GM19438 (cell line): ENCODE results near the gene REXO1.

Experiments
- ATAC-seq: cut with Tn5 transposase; IDR thresholded peaks from one replicate; pipeline ENCODE4 v1.9.1; 2021; ENCODE audit warnings: low read depth; ENCODE audit not compliant: unreplicated experiment

REXO1 gene

DNA sequence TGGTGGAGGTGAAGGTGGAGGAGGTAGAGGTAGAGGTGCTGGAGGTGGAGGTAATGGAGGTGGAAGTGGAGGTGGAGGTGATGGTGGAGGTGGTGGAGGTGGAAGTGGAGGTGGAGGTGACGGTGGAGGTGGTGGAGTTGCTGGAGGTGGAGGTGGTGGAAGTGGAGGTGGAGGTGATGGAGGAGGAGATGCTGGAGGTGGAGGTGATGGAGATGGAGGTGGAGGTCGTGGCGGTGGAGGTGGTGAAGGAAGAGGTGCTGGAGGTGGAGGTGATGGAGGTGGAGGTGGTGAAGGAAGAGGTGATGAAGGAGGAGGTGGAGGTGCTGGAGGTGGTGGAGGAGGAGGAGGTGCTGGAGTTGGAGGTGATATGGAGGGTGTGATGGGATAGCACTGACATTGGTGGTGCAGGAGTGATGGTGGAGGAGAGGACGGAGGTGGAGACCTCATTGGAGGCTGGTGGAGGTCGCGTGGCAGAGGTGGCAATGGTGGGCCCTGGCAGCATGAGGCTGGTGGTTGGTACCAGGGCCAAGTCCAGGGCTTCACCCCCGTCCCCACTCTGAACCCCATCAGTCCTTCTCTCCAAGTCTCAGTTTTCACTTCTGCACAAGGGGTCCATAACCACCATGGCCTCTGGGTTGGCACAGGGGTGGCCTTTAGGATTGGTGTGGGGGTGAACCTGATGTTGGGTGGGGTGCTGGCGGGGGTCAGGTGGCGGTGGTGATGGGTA lies 79.2 kb downstream of the REXO1 start:
- ATAC-seq: no peak

DNA sequence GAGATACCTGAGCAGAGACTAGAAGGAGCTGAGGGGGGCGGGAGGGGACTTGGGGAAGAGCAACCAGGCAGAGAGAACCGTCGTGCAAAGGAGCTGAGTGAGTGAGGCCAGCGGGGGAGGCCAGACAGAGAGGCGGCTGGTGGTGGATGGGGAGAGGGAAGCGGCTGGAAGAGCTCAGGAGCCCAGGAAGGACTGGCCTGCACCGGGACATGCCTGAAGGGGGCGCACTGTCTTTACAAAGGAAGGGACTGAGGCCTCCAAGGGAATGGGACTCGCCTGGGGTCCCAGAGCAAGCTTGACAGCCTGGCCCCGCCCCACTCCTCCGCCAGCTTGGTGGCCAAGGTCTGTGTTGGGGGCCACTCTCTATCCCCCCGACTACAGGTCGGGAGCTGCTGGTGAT lies 80.0 kb downstream of the REXO1 start:
- ATAC-seq: no peak

DNA sequence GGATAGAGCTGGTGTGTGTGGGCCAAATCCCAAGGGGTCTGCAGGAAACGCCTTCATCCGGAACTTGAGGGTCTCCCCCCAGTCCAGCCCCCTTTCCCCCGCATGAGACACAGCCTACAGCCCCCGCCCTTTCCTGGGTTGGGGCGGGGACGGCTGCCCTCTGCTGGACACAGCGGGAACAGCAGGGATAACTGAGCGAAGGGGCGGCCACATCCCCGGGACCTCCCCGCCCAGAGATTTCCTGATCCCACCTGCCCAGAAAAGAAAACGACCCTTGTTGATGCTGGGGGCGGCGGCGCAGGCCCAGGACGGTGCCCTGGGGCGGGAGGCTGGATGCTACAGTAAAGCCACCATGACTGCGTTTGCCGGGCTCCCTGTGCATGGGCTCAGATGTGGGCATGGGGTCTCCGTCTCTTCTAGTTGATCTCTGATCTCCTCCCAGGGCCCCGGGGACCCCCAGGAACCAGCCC lies 80.8 kb downstream of the REXO1 start:
- ATAC-seq: no peak

DNA sequence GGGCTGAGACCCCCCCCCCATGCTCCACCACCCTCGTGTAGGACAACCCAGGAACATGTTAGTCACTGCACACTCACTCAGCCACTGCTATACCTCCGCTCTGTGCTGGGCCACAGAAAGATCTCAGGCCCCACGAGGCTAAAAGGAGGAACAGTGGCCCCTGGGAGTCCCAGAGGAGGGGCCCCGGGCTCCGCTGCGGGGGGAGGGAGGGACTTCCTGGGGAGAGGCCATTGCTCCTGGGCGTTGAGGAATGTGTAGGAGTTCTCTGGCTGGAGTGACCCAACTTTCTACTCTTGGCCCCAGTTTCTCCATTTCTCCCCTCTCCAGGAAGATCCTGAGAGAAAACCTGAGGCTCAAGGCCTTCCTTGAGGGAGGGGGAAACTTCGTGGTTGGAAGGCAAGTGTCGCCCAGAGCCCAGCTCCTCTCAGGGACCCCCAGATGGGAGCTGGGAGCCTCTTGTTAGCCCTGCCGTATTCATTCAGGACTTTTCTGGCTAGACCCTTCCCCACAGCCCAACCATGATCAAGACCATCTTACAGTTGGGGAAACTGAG lies 81.4 kb downstream of the REXO1 start:
- ATAC-seq: no peak

DNA sequence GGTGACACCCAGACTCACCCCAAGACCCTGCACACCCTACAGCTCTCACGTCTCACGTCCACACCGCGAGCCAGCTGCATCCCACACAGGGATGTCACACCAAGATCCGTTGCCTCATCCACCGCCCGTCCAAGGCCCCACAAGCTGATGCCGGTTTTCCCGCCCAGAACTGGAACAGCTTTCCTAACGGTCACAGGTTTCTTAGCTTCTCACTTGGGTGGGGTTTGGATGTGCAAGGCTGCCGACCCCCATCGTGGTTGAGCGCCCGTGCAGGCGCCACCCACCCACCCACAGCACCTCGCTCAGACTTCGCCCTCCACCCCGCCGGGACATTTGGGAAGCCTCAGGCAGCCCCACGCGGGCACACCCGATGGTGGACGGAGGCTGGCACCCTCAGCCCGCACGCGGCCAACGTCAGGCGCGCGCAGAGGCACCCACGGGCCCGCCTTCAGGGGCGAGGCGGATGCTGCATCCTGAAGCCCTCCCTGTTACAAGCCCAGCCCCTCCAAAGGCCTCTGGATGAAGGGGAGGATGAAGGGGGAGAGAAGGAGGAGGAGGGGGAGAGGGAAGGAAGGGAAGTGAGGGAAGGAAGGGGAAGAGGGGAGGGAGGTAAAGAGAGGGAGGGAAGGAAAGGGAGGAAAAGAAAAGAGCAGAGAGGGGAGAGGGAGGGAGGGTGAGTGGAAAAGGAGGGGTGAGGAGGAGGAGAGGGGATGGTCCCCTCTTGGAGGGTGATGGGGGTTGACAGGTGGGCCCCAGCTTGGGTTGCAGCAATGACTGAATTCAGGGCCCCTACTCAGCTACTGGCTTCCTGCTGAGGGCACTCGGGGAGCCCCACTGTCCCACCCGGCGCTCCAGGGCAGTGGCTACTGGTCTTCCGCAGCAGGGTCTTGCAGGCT lies 82.1 kb downstream of the REXO1 start:
- ATAC-seq: no peak
